Transverse colon (tissue), 4 donors: ENCODE results near the gene TTC3. TPM values are rescaled to one million over a fixed set of nuclear protein-coding genes. Genes with fewer than 3 reads are reported as not detected.

ENCODE experiments used
- DNase-seq: peaks from one replicate; pipeline ENCODE4 v3.0.0-alpha.2; 2019
- H3K27ac ChIP-seq, 4 donors: fragments of 200-600 bp; sonication (generic); 2 replicates each; pipeline ENCODE4 v1.5.1; 2016 to 2018; ENCODE audit warnings: inconsistent platforms in 4 of 4
- H3K27me3 ChIP-seq: fragments of 200-600 bp; sonication (generic); 2 replicates; pipeline ENCODE4 v1.5.1; 2017; ENCODE audit warnings: inconsistent platforms
- H3K36me3 ChIP-seq, 4 donors: fragments of 200-600 bp; sonication (generic); 2 replicates each; pipeline ENCODE4 v1.5.1; 2017 to 2019; ENCODE audit warnings: inconsistent platforms in 4 of 4
- H3K4me1 ChIP-seq, 4 donors: fragments of 200-600 bp; sonication (generic); 2 replicates each; pipeline ENCODE4 v1.5.1; 2017 to 2020; ENCODE audit warnings: inconsistent platforms in 4 of 4
- H3K4me3 ChIP-seq, 4 donors: fragments of 200-600 bp; sonication (generic); 1 replicate in 1 of 4; 2 replicates in 3 of 4; pipeline versions ENCODE4 v1.5.1 to v1.6.1; 2017 to 2019; ENCODE audit warnings: inconsistent platforms in 4 of 4
- H3K9me3 ChIP-seq, 2 donors: fragments of 200-600 bp; sonication (generic); 2 replicates each; pipeline ENCODE4 v1.5.1; 2017 to 2019; ENCODE audit warnings: inconsistent platforms in 2 of 2
- CTCF ChIP-seq, 5 experiments: fragments of 200-600 bp in 3 of 5; fragments of 450-650 bp in 2 of 5; sonication (generic) in 3 of 5; IDR thresholded peaks; 1 replicate in 2 of 5; 2 replicates in 3 of 5; pipeline ENCODE4 v1.5.1; 2016 to 2017; ENCODE audit warnings: antibody characterized with exemption in 5 of 5, inconsistent platforms in 3 of 5, mild to moderate bottlenecking in 2 of 5, moderate library complexity in 1 of 5
- EP300 ChIP-seq: sonication (generic); formaldehyde crosslinking; IDR thresholded peaks from one replicate; pipeline ENCODE4 v1.6.1; 2017; ENCODE audit warnings: antibody characterized with exemption, low read depth
- POLR2A ChIP-seq: fragments of 450-650 bp; IDR thresholded peaks from one replicate; pipeline ENCODE4 v1.6.1; 2016; ENCODE audit warnings: antibody characterized with exemption, mild to moderate bottlenecking, moderate library complexity
- POLR2AphosphoS5 ChIP-seq, 3 donors: sonication (generic); formaldehyde crosslinking; IDR thresholded peaks; one replicate each; pipeline ENCODE4 v1.6.1; 2016; ENCODE audit warnings: antibody characterized with exemption in 3 of 3
- WGBS, 2 donors: methylation state at CpG; one replicate each; pipeline ENCODE4 v1.1.5; 2018; ENCODE audit warnings: low coverage in 1 of 2; 5-methylcytosine and 5-hydroxymethylcytosine counted together
- in situ Hi-C, 4 donors: fragments of 200-750 bp; cut with MboI; loops; one replicate each; pipeline versions ENCODE4 v1.15.0 to v1.15.1; 2017; ENCODE audit warnings: low sequenced_read_pairs in 3 of 4, low pct_ligation_motif_present in 1 of 4, low pct_unique_long_range_greater_than_20kb in 1 of 4
- intact Hi-C: fragments of 100-400 bp; cut with DNase I; formaldehyde crosslinking; loops from one replicate; pipeline ENCODE4 v1.15.1; 2023; ENCODE audit warnings: low total_unique reads
- total RNA-seq, 4 donors: library from RNA; depleted of rRNA; stranded (reverse); fragments of >200 nt; gene quantifications; one replicate each; pipeline ENCODE4 v1.1.0, GENCODE V29; 2016

TTC3 gene
- total RNA-seq, 4 donors from 2014 or later = 84.0 to 247 (median 146) TPM

GRCh38 chr21:37117204-37117603 is 44.1 kb downstream of the TTC3 start:
- intact Hi-C loops (loop anchor here (10.0 kb wide), 1 partner anchor 62 kb away; no protein-coding TSS in a partner anchor), in situ Hi-C loops (no loop called here)
- no peak for TF ChIP-seq CTCF (IDR thresholded peaks at IDR 0.05)
- TF ChIP-seq POLR2A = no peak
- no peak for TF ChIP-seq EP300
- no peak for TF ChIP-seq POLR2AphosphoS5 (IDR thresholded peaks at IDR 0.05)
- DNase-seq = no peak
- no peaks in the 10 kb centered on the region for H3K9me3 ChIP-seq
- H3K4me3 ChIP-seq = no peak overlapping the region
- no peaks in the 10 kb centered on the region for H3K36me3 ChIP-seq
- no peak overlapping the region for H3K27ac ChIP-seq
- no peaks in the 10 kb centered on the region for H3K4me1 ChIP-seq
- no peaks in the 10 kb centered on the region for H3K27me3 ChIP-seq

- WGBS, 2 donors = 100% methylated on average over 1 of the region's 1 CpG
- H3K27me3 ChIP-seq = no peaks in the 10 kb centered on the region
- H3K9me3 ChIP-seq = no peaks in the 10 kb centered on the region
- no peaks in the 10 kb centered on the region for H3K36me3 ChIP-seq
- H3K4me3 ChIP-seq = no peak overlapping the region
- intact Hi-C loops (loop anchor here (10.0 kb wide), 1 partner anchor 64 kb away; no protein-coding TSS in a partner anchor), in situ Hi-C loops (no loop called here)
- DNase-seq = no peak
- no peaks in the 10 kb centered on the region for H3K4me1 ChIP-seq
- TF ChIP-seq EP300 (no peak), POLR2A (no peak), POLR2AphosphoS5 (IDR thresholded peaks at IDR 0.05) (no peak), CTCF (IDR thresholded peaks at IDR 0.05) (no peak)
- no peak overlapping the region for H3K27ac ChIP-seq
Measured at GRCh38 chr21:37118187-37118826, 45.3 kb downstream of the TTC3 start.

- no peaks in the 10 kb centered on the region for H3K9me3 ChIP-seq
- intact Hi-C loops = loop anchor here (10.0 kb wide), 1 partner anchor 65 kb away; no protein-coding TSS in a partner anchor
- no peak for TF ChIP-seq POLR2A
- TF ChIP-seq POLR2AphosphoS5 (IDR thresholded peaks at IDR 0.05) = no peak
- no peak for TF ChIP-seq EP300
- TF ChIP-seq CTCF (IDR thresholded peaks at IDR 0.05) = no peak
- WGBS, 2 donors = 84 to 89% methylated on average over 4 to 6 of the region's 6 CpGs
- no peak for DNase-seq
- H3K36me3 ChIP-seq = no peaks in the 10 kb centered on the region
- H3K4me3 ChIP-seq = no peak overlapping the region
- in situ Hi-C loops = no loop called here
- H3K27ac ChIP-seq = no peak overlapping the region
- no peaks in the 10 kb centered on the region for H3K27me3 ChIP-seq
- no peaks in the 10 kb centered on the region for H3K4me1 ChIP-seq
Measured at GRCh38 chr21:37119421-37120218, 46.6 kb downstream of the TTC3 start.

GRCh38 chr21:37128076-37128475 is 55.0 kb downstream of the TTC3 start:
- H3K9me3 ChIP-seq = no peaks in the 10 kb centered on the region
- intact Hi-C loops (no loop called here), in situ Hi-C loops (no loop called here)
- H3K27me3 ChIP-seq = no peaks in the 10 kb centered on the region
- no peaks in the 10 kb centered on the region for H3K4me1 ChIP-seq
- TF ChIP-seq CTCF (IDR thresholded peaks at IDR 0.05) (no peak), POLR2AphosphoS5 (IDR thresholded peaks at IDR 0.05) (no peak), EP300 (no peak), POLR2A (no peak)
- H3K4me3 ChIP-seq = no peak overlapping the region
- no peak overlapping the region for H3K27ac ChIP-seq
- H3K36me3 ChIP-seq = peaks cover 0 to 37% (median 12%) of the 10 kb centered on the region in 4 donors
- no peak for DNase-seq
